ENCODE measurements around the gene PDPK1. TPM values are rescaled to one million over a fixed set of nuclear protein-coding genes. Genes with fewer than 3 reads are reported as not detected.

The PDPK1 gene
- total RNA-seq, 1 experiment from 2014 or later, result 69.8 TPM

GRCh38 chr16:2520784-2521531, 16.9 kb upstream of the PDPK1 start:
- TF ChIP-seq, protein P1, sequence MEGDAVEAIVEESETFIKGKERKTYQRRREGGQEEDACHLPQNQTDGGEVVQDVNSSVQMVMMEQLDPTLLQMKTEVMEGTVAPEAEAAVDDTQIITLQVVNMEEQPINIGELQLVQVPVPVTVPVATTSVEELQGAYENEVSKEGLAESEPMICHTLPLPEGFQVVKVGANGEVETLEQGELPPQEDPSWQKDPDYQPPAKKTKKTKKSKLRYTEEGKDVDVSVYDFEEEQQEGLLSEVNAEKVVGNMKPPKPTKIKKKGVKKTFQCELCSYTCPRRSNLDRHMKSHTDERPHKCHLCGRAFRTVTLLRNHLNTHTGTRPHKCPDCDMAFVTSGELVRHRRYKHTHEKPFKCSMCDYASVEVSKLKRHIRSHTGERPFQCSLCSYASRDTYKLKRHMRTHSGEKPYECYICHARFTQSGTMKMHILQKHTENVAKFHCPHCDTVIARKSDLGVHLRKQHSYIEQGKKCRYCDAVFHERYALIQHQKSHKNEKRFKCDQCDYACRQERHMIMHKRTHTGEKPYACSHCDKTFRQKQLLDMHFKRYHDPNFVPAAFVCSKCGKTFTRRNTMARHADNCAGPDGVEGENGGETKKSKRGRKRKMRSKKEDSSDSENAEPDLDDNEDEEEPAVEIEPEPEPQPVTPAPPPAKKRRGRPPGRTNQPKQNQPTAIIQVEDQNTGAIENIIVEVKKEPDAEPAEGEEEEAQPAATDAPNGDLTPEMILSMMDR (IDR thresholded peaks at IDR 0.05; ENCODE audit: insufficient read depth in 1 of 2, low read depth in 1 of 2, low read length in 1 of 2, severe bottlenecking in 1 of 2, unreplicated experiment in 1 of 2), result no peak
- H3K9me3 Mint-ChIP-seq (ENCODE audit: unreplicated experiment), result no peaks in the 10 kb centered on the region
- H3K27ac Mint-ChIP-seq (ENCODE audit: unreplicated experiment), result peak overlapping the region; percentile 89
- ChIA-PET POLR2A (interaction anchor here (1.2 to 1.7 kb wide), 3 partner anchors 10 to 91 kb away, joined by 3 to 15 read pairs (median 9); partner anchors contain the start of gene CEMP1), CTCF (interaction anchor here (0.7 to 1.4 kb wide), 3 partner anchors 11 to 47 kb away, joined by 3 to 4 read pairs (median 4); no protein-coding TSS in a partner anchor)
- peak in 1 of 2 experiments; percentile 39 for DNase-seq
- H3K27me3 Mint-ChIP-seq (ENCODE audit: insufficient read depth, unreplicated experiment), result no peaks in the 10 kb centered on the region
- peaks cover 70% of the 10 kb centered on the region for H3K36me3 Mint-ChIP-seq (ENCODE audit: insufficient read depth, unreplicated experiment)
- H3K4me1 Mint-ChIP-seq (ENCODE audit: low read depth, unreplicated experiment), result peaks cover 38% of the 10 kb centered on the region
- H3K4me3 ChIP-seq (ENCODE audit: low read depth, low read length), result peak overlapping the region; percentile 74
- H3K9me3 ChIP-seq, result no peaks in the 10 kb centered on the region
- H3K4me3 Mint-ChIP-seq (ENCODE audit: unreplicated experiment), result peak overlapping the region; percentile 87
- BruUV-seq (replicated peaks), result no TSS peak
- intact Hi-C loops (cut with micrococcal nuclease; ENCODE audit: unreplicated experiment), result no loop called here
- peaks cover 5% of the 10 kb centered on the region for H3K36me3 ChIP-seq (ENCODE audit: control insufficient read depth, insufficient read depth, low read length)
- no peaks in the 10 kb centered on the region for H3K27me3 ChIP-seq (replicated peaks; ENCODE audit: control insufficient read depth, insufficient read depth, low read length)
- H3K4me1 ChIP-seq, result peaks cover 32% of the 10 kb centered on the region

DNA sequence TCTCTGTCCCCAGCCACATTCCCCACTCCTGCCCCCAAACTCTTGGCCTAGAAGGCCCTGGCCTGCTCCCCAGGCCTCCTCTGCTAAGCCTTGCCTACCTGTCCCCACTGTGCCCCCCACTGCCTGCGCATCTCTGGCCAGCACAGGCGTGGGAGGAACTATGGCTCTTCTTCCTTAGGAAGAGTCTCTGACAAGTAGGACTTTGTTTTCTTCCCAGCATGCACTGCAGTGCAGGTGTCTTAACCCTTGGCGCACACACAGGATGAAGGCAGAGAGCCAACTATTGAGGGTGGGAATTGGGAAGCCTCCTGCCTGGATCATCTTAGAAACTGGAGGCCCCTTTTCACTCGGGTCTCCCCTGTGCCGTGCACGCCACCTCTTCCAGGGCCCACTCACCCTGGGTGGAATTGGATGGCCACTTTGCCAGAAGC, 14.0 kb upstream of the PDPK1 start:
- Mint-ChIP-seq H3K36me3 (ENCODE audit: insufficient read depth, unreplicated experiment) (peaks cover 58% of the 10 kb centered on the region), H3K4me1 (ENCODE audit: low read depth, unreplicated experiment) (peaks cover 21% of the 10 kb centered on the region), H3K27me3 (ENCODE audit: insufficient read depth, unreplicated experiment) (no peaks in the 10 kb centered on the region), H3K27ac (ENCODE audit: unreplicated experiment) (peak overlapping the region; percentile 83), H3K9me3 (ENCODE audit: unreplicated experiment) (no peaks in the 10 kb centered on the region), H3K4me3 (ENCODE audit: unreplicated experiment) (peak overlapping the region; percentile 59)
- BruUV-seq (replicated peaks), result no TSS peak
- intact Hi-C loops (cut with micrococcal nuclease; ENCODE audit: unreplicated experiment), result no loop called here
- ChIA-PET POLR2A (interaction anchor here (0.6 kb wide), 1 partner anchor 9 kb away, joined by 3 read pairs; no protein-coding TSS in a partner anchor), CTCF (interaction anchor here (0.6 to 1.4 kb wide), 4 partner anchors 9 to 833 kb away, joined by 3 to 11 read pairs (median 3); partner anchors contain the start of gene ATP6V0C)
- Histone ChIP-seq H3K27me3 (replicated peaks; ENCODE audit: control insufficient read depth, insufficient read depth, low read length) (no peaks in the 10 kb centered on the region), H3K9me3 (no peaks in the 10 kb centered on the region), H3K4me1 (peaks cover 32% of the 10 kb centered on the region), H3K36me3 (ENCODE audit: control insufficient read depth, insufficient read depth, low read length) (peaks cover 5% of the 10 kb centered on the region), H3K4me3 (ENCODE audit: low read depth, low read length) (peak overlapping the region; percentile 2; the same call in 1 of the 2 replicates)
- DNase-seq, result peak in 1 of 2 experiments; percentile 57
- TF ChIP-seq, protein P1 (IDR thresholded peaks at IDR 0.05; ENCODE audit: insufficient read depth in 1 of 2, low read depth in 1 of 2, low read length in 1 of 2, severe bottlenecking in 1 of 2, unreplicated experiment in 1 of 2), result no peak

- Histone ChIP-seq H3K4me3 (ENCODE audit: low read depth, low read length) (peak overlapping the region; percentile 6), H3K4me1 (peaks cover 28% of the 10 kb centered on the region), H3K27me3 (replicated peaks; ENCODE audit: control insufficient read depth, insufficient read depth, low read length) (no peaks in the 10 kb centered on the region), H3K36me3 (ENCODE audit: control insufficient read depth, insufficient read depth, low read length) (peaks cover 6% of the 10 kb centered on the region), H3K9me3 (no peaks in the 10 kb centered on the region)
- intact Hi-C loops (cut with micrococcal nuclease; ENCODE audit: unreplicated experiment), result no loop called here
- ChIA-PET POLR2A (interaction anchor here (0.6 kb wide), 1 partner anchor 8 kb away, joined by 3 read pairs; no protein-coding TSS in a partner anchor), CTCF (interaction anchor here (0.6 to 1.4 kb wide), 4 partner anchors 8 to 833 kb away, joined by 3 to 11 read pairs (median 3); partner anchors contain the start of gene ATP6V0C)
- no peaks in the 10 kb centered on the region for H3K9me3 Mint-ChIP-seq (ENCODE audit: unreplicated experiment)
- BruUV-seq (replicated peaks), result no TSS peak
- H3K27me3 Mint-ChIP-seq (ENCODE audit: insufficient read depth, unreplicated experiment), result no peaks in the 10 kb centered on the region
- TF ChIP-seq, protein P1 (IDR thresholded peaks at IDR 0.05; ENCODE audit: insufficient read depth in 1 of 2, low read depth in 1 of 2, low read length in 1 of 2, severe bottlenecking in 1 of 2, unreplicated experiment in 1 of 2), result peak in 1 of 2 experiments; percentile 69
- peaks cover 21% of the 10 kb centered on the region for H3K4me1 Mint-ChIP-seq (ENCODE audit: low read depth, unreplicated experiment)
- peak overlapping the region; percentile 59 for H3K4me3 Mint-ChIP-seq (ENCODE audit: unreplicated experiment)
- H3K27ac Mint-ChIP-seq (ENCODE audit: unreplicated experiment), result peak overlapping the region; percentile 83
- H3K36me3 Mint-ChIP-seq (ENCODE audit: insufficient read depth, unreplicated experiment), result peaks cover 52% of the 10 kb centered on the region
- peak; percentile 73 to 74 for DNase-seq
These were observed 13.4 kb upstream of the PDPK1 start for GRCh38 chr16:2524339-2524938.

Data from Caco-2 (cell line).